Stomach smooth muscle (tissue), 2 donors: ENCODE data around the gene SLC12A6.

ENCODE experiments used
- H3K27ac ChIP-seq: one replicate; pipeline ENCODE4 v1.7.0; 2013; ENCODE audit warnings: mild to moderate bottlenecking, low read length, inconsistent platforms
- H3K27me3 ChIP-seq, 2 donors: one replicate each; pipeline ENCODE4 v1.7.0; 2013; ENCODE audit warnings: low read length in 2 of 2; ENCODE audit not compliant: insufficient read depth in 2 of 2, control insufficient read depth in 1 of 2
- H3K36me3 ChIP-seq, 2 donors: one replicate each; pipeline ENCODE4 v1.7.0; 2013; ENCODE audit warnings: low read length in 2 of 2; ENCODE audit not compliant: control insufficient read depth in 2 of 2, insufficient read depth in 2 of 2
- H3K4me1 ChIP-seq: one replicate; pipeline ENCODE4 v1.7.0; 2013; ENCODE audit warnings: low read length; ENCODE audit not compliant: control insufficient read depth, insufficient read depth
- H3K4me3 ChIP-seq, 2 donors: one replicate each; pipeline ENCODE4 v1.7.0; 2013; ENCODE audit warnings: low read length in 2 of 2
- H3K9ac ChIP-seq, 2 donors: one replicate each; pipeline ENCODE4 v1.7.0; 2013; ENCODE audit warnings: low read length in 2 of 2, mild to moderate bottlenecking in 1 of 2
- H3K9me3 ChIP-seq, 2 donors: one replicate each; pipeline ENCODE4 v1.7.0; 2013; ENCODE audit warnings: low read length in 2 of 2; ENCODE audit not compliant: control insufficient read depth in 2 of 2
- donor health status: healthy.
- donor health status: Pancreatic carcinoma.

SLC12A6 gene

GRCh38 chr15:34366271-34367065 is 28.9 kb upstream of the SLC12A6 start:
- Histone ChIP-seq H3K9ac (peak overlapping the region; percentile 36 to 57), H3K4me3 (peak overlapping the region; percentile 93 to 94), H3K4me1 (peaks cover 26% of the 10 kb centered on the region), H3K9me3 (no peaks in the 10 kb centered on the region), H3K27me3 (no peaks in the 10 kb centered on the region), H3K36me3 (peaks cover 0 to 8% of the 10 kb centered on the region in 2 donors), H3K27ac (peak overlapping the region; percentile 8)

GRCh38 chr15:34365836-34366235 is 28.3 kb upstream of the SLC12A6 start:
- peak overlapping the region; percentile 93 to 94 for H3K4me3 ChIP-seq
- peak overlapping the region; percentile 8 for H3K27ac ChIP-seq
- peaks cover 0 to 8% of the 10 kb centered on the region in 2 donors for H3K36me3 ChIP-seq
- H3K9me3 ChIP-seq: no peaks in the 10 kb centered on the region
- H3K27me3 ChIP-seq: no peaks in the 10 kb centered on the region
- peak overlapping the region; percentile 36 to 57 for H3K9ac ChIP-seq
- H3K4me1 ChIP-seq: peaks cover 26% of the 10 kb centered on the region

- Histone ChIP-seq H3K9me3 (no peaks in the 10 kb centered on the region), H3K36me3 (peaks cover 0 to 8% of the 10 kb centered on the region in 2 donors), H3K4me3 (peak overlapping the region; percentile 93 to 94), H3K27me3 (no peaks in the 10 kb centered on the region), H3K27ac (no peak overlapping the region), H3K4me1 (peaks cover 26% of the 10 kb centered on the region), H3K9ac (peak overlapping the region; percentile 21 to 57)
These were observed 27.7 kb upstream of the SLC12A6 start for GRCh38 chr15:34365091-34365825.

DNA sequence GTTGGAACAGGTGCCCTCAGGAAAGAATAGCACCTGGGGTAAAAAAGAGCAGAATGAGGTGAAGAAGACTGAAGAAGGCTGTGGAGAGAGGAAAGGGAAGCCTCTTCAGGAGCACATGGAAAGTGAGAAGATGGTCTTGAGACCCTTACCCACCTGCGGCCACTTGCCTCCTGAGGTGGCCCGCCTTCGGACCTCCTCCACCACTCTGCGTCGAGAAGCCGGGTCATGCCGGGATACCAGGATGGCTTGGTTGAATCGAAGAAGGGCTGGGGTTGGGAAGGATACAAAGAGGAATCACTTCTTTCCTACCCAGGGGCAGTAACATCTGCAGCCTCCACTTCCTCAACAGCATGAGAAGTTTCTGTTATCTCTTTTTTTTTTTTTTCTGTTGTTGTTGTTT is 26.5 kb upstream of the SLC12A6 start:
- Histone ChIP-seq H3K9ac (no peak overlapping the region), H3K27ac (no peak overlapping the region), H3K4me1 (peaks cover 26% of the 10 kb centered on the region), H3K27me3 (no peaks in the 10 kb centered on the region), H3K9me3 (no peaks in the 10 kb centered on the region), H3K4me3 (no peak overlapping the region), H3K36me3 (peaks cover 0 to 15% of the 10 kb centered on the region in 2 donors)

DNA sequence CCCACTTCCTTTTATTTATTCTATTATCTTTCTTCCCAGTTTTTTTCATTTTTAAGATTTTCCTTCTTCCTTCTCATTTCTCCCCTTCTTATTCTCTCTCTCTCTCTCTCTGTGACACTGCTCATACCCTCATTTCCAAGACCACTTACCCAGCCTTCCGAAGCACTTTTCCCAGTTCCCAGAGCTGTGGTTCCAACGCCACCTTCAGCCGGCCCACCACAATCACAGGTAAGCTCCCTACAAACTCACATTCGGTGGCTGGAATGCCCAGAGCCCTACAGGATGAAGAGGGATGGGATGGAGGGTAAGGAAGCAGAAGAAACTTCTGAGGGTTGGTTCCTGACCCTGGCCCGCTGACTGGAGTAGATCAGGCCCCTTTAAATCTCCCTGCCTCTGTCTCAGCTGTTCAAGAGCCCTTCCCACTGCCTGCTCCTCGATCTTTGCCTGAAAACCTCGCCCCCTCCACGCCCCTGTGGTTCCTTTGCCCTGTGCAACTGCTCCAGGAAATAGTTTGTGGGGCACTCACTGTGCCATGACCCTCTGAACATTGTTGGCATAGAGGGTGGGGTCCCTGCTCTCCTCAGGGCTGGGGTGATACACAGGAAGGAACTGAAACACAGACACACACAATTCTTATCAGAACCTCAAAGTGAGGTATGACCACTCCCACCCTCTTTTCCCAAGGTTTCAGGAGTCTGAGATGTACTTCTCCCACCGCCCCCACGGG is 24.6 kb upstream of the SLC12A6 start:
- H3K9me3 ChIP-seq: no peaks in the 10 kb centered on the region
- H3K27me3 ChIP-seq: no peaks in the 10 kb centered on the region
- H3K9ac ChIP-seq: no peak overlapping the region
- H3K4me3 ChIP-seq: no peak overlapping the region
- no peak overlapping the region for H3K27ac ChIP-seq
- peaks cover 0 to 21% of the 10 kb centered on the region in 2 donors for H3K36me3 ChIP-seq
- peaks cover 14% of the 10 kb centered on the region for H3K4me1 ChIP-seq

DNA sequence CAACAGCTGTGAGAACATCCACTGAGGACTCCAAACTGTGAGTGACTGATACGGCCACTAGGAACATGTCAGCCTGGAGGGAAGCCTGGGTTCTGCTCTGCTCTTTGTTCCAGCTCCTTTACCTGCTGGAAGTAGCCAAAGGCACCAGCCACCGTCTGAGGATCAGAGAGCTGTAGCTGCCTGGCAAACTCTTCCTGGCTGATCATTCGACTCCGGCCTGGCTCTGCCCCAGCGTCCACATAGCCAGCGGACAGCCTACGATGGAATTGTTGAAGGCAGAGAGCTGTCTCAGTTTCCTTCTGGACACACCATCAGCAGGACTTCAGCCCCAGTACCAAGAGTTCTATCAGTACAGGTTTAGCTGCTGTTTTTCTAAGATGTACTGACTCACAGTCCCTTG is 23.7 kb upstream of the SLC12A6 start:
- Histone ChIP-seq H3K36me3 (peaks cover 0 to 28% of the 10 kb centered on the region in 2 donors), H3K9me3 (no peaks in the 10 kb centered on the region), H3K4me3 (no peak overlapping the region), H3K27ac (no peak overlapping the region), H3K9ac (no peak overlapping the region), H3K4me1 (peaks cover 11% of the 10 kb centered on the region), H3K27me3 (no peaks in the 10 kb centered on the region)

DNA sequence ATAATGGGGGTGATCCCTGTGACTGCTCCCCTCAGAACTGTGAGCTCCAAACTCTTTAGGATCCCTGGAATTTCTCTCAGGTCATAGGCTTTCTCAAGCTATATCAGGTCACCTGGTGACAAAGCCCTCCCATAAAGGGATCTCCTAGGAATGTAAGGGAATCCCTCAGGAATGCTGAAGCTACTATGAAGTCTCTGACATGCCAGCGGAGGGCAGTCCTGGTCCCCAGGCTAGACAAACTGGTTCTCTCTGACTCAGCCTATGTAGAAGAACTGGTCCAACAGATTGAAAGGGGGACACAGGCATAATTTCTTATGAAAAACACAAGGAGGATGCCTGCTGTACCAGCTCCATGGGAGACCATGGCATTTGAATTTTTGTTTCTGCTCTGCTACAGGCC is 22.7 kb upstream of the SLC12A6 start:
- no peak overlapping the region for H3K27ac ChIP-seq
- H3K4me3 ChIP-seq: no peak overlapping the region
- no peak overlapping the region for H3K9ac ChIP-seq
- no peaks in the 10 kb centered on the region for H3K9me3 ChIP-seq
- H3K36me3 ChIP-seq: peaks cover 0 to 28% of the 10 kb centered on the region in 2 donors
- peaks cover 3% of the 10 kb centered on the region for H3K4me1 ChIP-seq
- no peaks in the 10 kb centered on the region for H3K27me3 ChIP-seq

- Histone ChIP-seq H3K36me3 (peaks cover 0 to 32% of the 10 kb centered on the region in 2 donors), H3K27ac (no peak overlapping the region)
These were observed 21.8 kb upstream of the SLC12A6 start for GRCh38 chr15:34359416-34359815.

DNA sequence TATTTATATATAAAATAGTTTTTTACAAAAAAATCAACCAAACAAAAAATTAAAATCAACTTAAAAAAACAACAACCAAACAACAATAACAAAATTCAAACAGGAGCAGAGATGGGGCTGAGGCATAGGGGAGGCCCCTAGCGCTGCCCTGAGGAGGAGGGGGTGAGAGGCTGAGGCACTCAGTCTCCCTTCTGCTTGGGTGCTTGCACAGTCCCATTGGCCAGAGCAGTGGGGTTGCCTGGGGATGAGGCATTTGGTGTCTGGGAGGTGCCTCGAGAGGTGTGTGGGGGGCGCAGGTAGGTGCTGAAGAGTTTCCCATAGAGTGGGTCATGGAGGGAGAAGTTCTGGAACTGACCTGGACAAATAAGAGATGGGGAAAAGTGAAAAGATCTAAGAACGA is 21.4 kb upstream of the SLC12A6 start:
- H3K9me3 ChIP-seq: no peaks in the 10 kb centered on the region

More at GRCh38 chr15:34359416-34359815, 21.8 kb upstream of the SLC12A6 start:
- Histone ChIP-seq H3K4me1 (no peaks in the 10 kb centered on the region), H3K9ac (no peak overlapping the region), H3K27me3 (no peaks in the 10 kb centered on the region), H3K4me3 (no peak overlapping the region), H3K9me3 (no peaks in the 10 kb centered on the region)

DNA sequence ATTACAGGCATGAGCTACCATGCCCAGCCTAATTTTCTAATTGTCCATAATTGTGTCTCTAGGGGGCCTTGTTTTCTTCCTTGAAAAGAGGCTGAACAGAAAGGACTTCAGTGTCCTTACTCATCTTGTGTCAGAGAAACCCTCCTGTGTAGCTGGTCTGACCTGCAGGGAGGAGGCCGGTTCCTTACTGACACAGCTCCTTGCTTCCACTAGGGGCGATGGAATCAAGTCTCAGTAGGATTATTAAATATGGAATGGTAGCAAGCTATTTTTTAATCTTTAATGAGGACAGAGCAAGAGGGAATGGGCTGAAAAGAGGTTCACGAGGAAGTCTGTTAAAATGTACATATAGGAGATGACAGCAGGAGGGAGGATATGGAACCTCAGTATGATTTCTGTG is 20.8 kb upstream of the SLC12A6 start:
- H3K9ac ChIP-seq: no peak overlapping the region
- H3K4me1 ChIP-seq: no peaks in the 10 kb centered on the region
- H3K27me3 ChIP-seq: no peaks in the 10 kb centered on the region
- H3K9me3 ChIP-seq: no peaks in the 10 kb centered on the region
- no peak overlapping the region for H3K4me3 ChIP-seq
- no peak overlapping the region for H3K27ac ChIP-seq
- H3K36me3 ChIP-seq: peaks cover 0 to 30% of the 10 kb centered on the region in 2 donors

More for the DNA sequence above, 21.4 kb upstream of the SLC12A6 start:
- Histone ChIP-seq H3K36me3 (peaks cover 0 to 30% of the 10 kb centered on the region in 2 donors), H3K9ac (no peak overlapping the region), H3K4me1 (no peaks in the 10 kb centered on the region), H3K27me3 (no peaks in the 10 kb centered on the region), H3K27ac (no peak overlapping the region), H3K4me3 (no peak overlapping the region)
